CD4-positive, alpha-beta T cell treated with Interleukin-17A for 1 hour (primary cell): ENCODE results near the gene SLC27A3.

ENCODE experiments used
- DNase-seq: peaks from one replicate; pipeline ENCODE4 v3.0.0-alpha.2; 2020

The SLC27A3 gene

GRCh38 chr1:153799566-153800465 is 24.6 kb downstream of the SLC27A3 start:
- DNase-seq, result no peak

GRCh38 chr1:153800516-153800915 is 25.3 kb downstream of the SLC27A3 start:
- DNase-seq, result no peak

- no peak for DNase-seq
These were observed 25.9 kb downstream of the SLC27A3 start for GRCh38 chr1:153801028-153801625.

DNA sequence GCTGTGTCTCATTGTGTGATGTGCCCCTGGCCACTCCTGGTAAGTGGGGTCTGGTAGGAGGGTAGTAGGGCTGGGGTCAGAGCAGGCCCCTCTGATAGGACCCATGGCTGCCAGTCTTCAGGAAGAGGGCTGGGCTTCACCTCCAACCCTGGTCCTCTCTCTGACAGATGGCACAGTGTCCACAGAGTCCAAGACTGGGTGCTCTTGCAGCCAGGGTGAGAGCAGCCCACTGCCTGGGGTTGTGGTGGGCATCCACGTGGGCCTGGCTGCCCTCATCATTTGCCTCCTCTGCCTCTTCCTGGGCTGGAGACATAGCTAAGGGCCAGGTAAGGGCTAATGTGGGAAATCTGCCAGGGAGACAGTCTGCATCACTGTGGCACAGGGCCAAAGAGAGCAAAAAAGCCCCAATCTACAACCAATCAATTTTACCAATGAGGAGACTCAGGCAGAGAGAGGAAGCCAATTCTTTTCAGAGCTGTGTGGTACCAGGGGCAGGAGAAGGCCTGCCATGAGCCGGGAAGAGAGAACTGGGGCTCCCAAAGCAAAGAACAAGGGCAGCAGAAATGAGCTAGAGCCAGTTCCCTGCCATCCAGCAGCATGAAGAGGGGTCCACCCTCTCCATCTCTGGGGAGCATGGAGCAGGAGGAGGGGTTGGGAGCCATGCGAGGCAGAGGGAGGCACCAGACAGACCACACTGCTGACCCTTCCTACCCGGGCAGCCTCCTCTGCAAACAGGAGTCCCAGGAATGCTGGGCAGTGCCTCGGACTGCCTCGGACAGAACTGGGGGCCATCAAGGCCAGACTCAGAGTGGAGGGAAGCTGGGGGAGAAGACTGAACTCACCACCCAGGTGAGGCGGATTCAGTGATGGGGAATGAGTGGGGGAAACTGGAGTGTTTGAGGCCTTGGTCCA is 26.8 kb downstream of the SLC27A3 start:
- DNase-seq, result no peak

- DNase-seq, result no peak
These were observed 28.4 kb downstream of the SLC27A3 start for GRCh38 chr1:153803470-153804056.

- DNase-seq, result no peak
These were observed 28.9 kb downstream of the SLC27A3 start for GRCh38 chr1:153804112-153804511.

DNA sequence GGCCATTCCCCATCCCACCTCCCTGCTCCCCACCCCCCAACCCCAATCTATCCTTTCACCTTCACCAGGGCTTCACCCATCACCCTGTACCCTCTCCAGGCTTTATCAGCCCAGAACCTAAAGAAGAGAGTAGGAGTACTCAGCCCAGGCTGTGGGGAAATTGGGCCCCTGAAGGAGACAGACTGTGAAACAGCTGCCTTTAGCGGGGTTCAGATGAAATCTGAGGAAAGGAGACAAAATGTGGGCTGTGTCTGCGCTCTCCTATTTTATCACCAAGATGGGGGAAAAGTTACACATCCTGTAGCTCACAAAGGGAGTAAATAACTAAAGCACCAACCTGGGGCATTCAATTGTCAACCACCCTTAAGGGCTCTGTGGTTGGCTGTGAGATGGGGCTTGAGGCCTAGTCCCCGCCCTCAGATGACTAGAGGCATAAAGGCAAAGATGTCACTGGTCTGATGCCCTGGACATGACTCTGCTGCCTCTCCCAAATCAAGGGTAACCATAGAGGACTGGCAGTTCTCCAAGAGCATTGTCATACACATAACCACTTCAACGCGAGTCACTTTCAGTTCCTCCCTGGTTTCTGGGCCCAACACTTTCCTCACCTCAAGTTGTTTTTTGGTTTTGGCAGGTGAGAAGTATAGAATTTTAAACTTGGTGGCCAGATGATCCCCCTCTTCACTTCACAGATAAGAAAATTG is 30.0 kb downstream of the SLC27A3 start:
- DNase-seq, result peak; percentile 88

- peak; percentile 9 for DNase-seq
These were observed 30.9 kb downstream of the SLC27A3 start for GRCh38 chr1:153805886-153806719.

- no peak for DNase-seq
These were observed 41.2 kb downstream of the SLC27A3 start for GRCh38 chr1:153816283-153816889.

GRCh38 chr1:153818876-153819275 is 43.7 kb downstream of the SLC27A3 start:
- no peak for DNase-seq

DNA sequence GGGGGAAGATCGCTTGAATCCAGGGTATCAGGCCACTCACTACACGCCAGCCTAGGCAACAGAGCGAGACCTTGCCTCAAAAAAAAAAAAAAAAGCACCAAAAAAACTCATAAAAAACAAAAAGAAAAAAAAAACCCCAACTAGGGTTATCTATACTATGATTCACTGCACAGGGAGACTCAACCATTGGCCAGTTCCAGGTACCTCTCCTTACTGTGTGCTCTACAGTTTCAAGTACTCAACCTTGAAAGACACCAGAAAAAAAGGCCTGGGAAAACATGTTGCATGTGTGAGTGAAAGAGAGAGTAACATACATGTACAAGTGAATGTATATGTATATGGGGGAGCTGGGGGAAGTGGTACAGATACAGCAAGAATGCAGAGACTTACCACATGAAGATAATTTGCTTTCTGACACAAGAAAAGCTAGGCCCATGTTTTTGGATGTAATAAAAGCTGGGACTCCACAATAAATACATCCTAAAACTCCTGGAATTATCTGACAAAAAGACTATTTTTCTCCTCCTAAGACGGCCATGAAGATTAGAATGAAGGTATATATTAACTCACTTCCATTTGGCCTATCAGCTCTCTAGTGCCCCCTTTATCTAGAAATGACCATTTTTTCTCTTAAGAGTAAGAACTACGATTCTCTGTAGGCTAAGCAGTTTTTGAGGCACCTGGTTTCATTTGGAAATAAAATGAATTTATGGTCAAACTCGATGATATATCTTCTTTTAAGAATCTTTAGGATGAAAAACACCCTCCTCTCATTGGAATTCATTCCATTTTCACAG is 52.2 kb downstream of the SLC27A3 start:
- DNase-seq, result no peak
